HCT116 (cell line): ENCODE data around the gene TMEM74B.

Source experiments
- POLR2A ChIP-seq: IDR thresholded peaks from 2 replicates; pipeline ENCODE4 v1.7.0; 2011; ENCODE audit warnings: borderline replicate concordance; ENCODE audit not compliant: insufficient read depth, insufficient read length; ENCODE audit errors: extremely low read depth
- TF ChIP-seq, protein P1 (sequence below), 3 experiments: fragments of 200-600 bp in 1 of 3; sonication (generic) in 1 of 3; IDR thresholded peaks in 2 of 3; conservative IDR thresholded peaks in 1 of 3; 2 replicates each; pipeline ENCODE4 v1.5.1; 2012 to 2017; ENCODE audit warnings: low read depth in 2 of 3, low read length in 2 of 3, antibody characterized with exemption in 1 of 3, borderline replicate concordance in 1 of 3, control low read depth in 1 of 3, mild to moderate bottlenecking in 1 of 3, mixed read lengths in 1 of 3, mixed run types in 1 of 3, moderate library complexity in 1 of 3; ENCODE audit not compliant: insufficient read depth in 1 of 3

DNA sequence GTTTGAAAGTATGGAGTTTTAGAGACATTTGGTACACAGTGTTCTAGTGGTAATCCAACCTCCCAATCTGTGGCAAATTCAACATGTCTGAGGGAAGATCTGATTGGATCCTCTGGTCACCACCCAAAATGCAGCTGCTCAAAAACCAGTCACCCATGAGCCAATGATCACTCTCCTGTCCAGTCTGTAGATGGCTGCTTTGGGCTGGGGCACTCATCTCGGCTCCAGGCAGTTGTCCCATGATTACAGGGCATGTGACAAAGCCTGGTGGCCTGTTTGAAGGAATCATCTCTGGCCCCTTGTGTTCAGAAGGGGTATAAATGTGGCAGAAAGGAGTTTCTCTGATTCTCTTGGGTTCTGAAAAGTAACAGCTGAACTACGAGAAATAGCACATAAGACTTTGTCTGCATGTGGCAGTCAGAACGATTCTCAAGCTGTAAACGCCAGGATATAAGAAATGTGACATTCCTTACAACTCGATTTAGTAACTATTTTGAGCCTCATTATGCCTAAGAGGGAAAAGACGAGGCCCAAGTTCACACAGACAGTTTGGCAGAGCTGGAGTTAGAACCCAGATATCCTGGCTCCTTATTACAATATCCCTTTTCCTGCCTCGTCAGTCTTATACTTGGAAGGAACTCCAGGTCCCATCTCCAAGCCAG is 14.6 kb upstream of the TMEM74B start:
- TF ChIP-seq, protein P1, sequence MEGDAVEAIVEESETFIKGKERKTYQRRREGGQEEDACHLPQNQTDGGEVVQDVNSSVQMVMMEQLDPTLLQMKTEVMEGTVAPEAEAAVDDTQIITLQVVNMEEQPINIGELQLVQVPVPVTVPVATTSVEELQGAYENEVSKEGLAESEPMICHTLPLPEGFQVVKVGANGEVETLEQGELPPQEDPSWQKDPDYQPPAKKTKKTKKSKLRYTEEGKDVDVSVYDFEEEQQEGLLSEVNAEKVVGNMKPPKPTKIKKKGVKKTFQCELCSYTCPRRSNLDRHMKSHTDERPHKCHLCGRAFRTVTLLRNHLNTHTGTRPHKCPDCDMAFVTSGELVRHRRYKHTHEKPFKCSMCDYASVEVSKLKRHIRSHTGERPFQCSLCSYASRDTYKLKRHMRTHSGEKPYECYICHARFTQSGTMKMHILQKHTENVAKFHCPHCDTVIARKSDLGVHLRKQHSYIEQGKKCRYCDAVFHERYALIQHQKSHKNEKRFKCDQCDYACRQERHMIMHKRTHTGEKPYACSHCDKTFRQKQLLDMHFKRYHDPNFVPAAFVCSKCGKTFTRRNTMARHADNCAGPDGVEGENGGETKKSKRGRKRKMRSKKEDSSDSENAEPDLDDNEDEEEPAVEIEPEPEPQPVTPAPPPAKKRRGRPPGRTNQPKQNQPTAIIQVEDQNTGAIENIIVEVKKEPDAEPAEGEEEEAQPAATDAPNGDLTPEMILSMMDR (IDR thresholded peaks at IDR 0.05 in 2 of 3, conservative IDR thresholded peaks at IDR 0.05 in 1 of 3; ENCODE audit: borderline replicate concordance in 1 of 3, insufficient read depth in 1 of 3, low read depth in 2 of 3, low read length in 2 of 3), result no peak
- no peak for TF ChIP-seq POLR2A
